GM19043 (cell line): ENCODE measurements around the gene NPHP1.
"Not testable (repeated sequence)": the region's sequence is repeated elsewhere in the genome, so short reads cannot be mapped to it uniquely, and the experiment has no call there.

ENCODE experiments used
- ATAC-seq: cut with Tn5 transposase; IDR thresholded peaks from one replicate; pipeline ENCODE4 v1.9.1; 2021; ENCODE audit warnings: low read depth; ENCODE audit not compliant: unreplicated experiment

Gene NPHP1

GRCh38 chr2:110105183-110105582, 99.6 kb downstream of the NPHP1 start:
- no peak for ATAC-seq

DNA sequence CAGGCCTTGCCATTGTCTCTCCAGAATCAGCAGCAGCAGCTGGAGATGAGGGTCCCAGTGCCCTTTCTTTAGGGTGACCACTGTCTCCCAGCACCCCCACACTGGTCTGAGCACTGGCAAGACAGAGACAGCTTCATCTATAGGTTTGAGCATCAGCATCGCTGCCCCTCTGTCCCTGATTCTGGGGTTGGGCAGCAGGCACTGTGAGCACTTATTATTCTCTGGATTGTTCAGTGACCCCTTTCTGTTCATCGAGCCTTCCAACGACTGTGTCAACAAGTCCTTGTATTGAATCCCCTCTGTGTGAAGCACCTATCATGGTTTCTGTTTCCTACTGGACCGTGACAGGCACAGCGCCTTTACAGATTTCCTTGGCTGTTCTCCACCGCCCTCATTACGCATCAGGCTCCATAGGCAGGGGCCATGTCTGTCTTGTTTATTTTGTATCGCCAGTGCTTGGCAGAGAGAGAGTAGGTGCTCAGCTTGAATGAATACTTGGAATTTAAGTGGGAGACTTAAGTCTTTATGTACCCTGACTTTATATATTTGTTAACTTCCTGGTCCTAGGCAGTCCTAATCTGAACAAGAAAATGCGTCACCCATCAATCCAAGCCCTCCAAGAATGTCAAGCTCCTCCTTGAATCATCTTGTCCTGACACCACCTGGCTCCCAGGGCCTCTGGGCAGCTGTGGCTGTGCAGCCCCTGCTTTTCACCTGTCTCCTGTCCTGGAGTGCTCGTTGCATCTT, 100.6 kb downstream of the NPHP1 start:
- ATAC-seq: no peak

GRCh38 chr2:110103061-110103961, 101.5 kb downstream of the NPHP1 start:
- no peak for ATAC-seq

GRCh38 chr2:110101901-110102803, 102.7 kb downstream of the NPHP1 start:
- ATAC-seq: no peak

- no peak for ATAC-seq
Measured at GRCh38 chr2:110101280-110101844, 103.5 kb downstream of the NPHP1 start.

GRCh38 chr2:110100880-110101279, 103.9 kb downstream of the NPHP1 start:
- ATAC-seq: not testable (repeated sequence)

- no peak for ATAC-seq
Measured at GRCh38 chr2:110100480-110100879, 104.3 kb downstream of the NPHP1 start.

- no peak for ATAC-seq
Measured at GRCh38 chr2:110099471-110100225, 105.2 kb downstream of the NPHP1 start.

GRCh38 chr2:110099038-110099425, 105.8 kb downstream of the NPHP1 start:
- ATAC-seq: no peak

GRCh38 chr2:110097506-110098220, 107.2 kb downstream of the NPHP1 start:
- ATAC-seq: no peak

DNA sequence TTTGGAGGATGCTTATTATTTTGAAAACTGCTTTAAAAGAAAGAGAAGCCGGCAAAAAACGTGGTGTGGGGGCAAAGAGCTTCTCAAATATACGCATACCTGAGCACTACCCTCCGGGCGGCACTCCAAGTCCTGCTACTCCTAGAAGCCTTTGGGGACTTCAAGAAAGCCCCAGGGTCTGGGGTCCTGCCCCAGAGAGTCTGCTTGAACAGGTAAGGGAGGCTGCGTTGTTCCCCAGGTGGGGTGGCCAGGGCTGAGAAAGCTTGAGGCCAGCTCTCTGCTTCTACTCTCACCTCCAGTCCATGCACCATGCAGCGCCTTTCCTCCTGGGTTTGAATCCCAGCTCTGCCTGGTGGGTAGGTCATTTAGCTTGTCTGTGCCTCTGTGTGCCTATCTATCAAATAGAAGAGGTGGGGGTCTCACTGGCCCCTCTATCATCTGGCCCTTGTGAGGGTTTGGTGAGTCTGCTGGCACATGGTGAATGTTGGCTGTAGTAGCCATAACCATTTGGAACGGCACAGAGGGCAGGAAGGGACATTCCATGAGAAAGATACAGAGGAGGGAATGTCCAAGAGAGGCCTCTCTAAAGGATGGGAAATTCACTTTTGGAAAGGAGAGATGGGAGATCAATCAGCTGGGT, 108.7 kb downstream of the NPHP1 start:
- no peak for ATAC-seq

DNA sequence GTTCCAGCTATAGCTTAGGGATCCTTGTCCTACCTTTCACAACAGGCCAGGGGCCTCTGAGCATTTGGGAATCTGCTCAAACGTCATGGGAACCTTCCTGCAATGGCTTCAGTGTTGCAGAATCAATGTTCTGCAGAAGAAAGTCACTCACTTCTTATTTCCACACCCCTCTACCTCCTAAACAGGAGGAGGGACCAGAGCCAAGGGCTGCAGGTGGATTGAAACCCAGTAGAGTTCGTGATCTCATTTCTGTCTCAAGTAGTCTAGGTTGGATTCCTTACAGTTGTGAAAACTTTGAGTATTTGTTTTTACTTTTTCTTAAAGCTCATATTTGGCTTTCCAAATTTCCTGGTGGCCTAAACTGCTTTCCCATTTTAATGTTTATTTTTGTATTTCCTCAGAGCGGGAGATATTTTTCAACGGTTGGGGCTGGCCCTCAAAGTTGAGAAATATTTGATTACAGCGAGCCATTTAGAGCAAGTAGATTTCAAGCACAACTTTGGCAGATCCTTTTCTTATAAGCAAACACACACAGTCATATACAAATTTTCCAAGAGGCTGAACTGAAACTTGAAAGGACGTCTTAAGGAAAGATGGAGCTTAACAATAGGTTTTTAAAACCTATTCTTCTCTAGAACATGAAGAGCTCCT, 109.8 kb downstream of the NPHP1 start:
- ATAC-seq: not testable (repeated sequence)

- not testable (repeated sequence) for ATAC-seq
Measured at GRCh38 chr2:110093924-110094323, 110.9 kb downstream of the NPHP1 start.

GRCh38 chr2:110090164-110090563, 114.6 kb downstream of the NPHP1 start:
- not testable (repeated sequence) for ATAC-seq

DNA sequence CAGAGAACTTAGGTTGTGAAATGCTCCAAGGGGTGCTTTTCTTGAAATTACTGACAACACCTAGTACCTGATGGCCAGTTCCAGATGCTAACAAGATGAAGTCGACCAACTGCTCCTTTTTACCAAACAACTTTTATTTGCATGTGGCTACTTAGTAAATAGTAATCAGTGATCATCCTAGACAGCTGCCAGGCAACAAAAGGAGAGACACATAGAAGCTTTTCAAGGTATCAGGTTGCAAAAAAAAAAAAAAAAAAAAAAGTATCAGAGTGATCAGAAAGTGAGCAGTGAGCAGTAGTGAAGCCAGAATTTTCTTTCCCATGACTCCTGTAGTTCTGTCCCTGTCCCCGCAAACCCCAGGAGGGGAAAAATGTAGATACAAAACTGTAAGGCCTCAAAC, 121.1 kb downstream of the NPHP1 start:
- not testable (repeated sequence) for ATAC-seq

GRCh38 chr2:110083162-110083561, 121.7 kb downstream of the NPHP1 start:
- ATAC-seq: not testable (repeated sequence)

GRCh38 chr2:110078104-110078503, 126.7 kb downstream of the NPHP1 start:
- not testable (repeated sequence) for ATAC-seq

- ATAC-seq: not testable (repeated sequence)
Measured at GRCh38 chr2:110075896-110076295, 128.9 kb downstream of the NPHP1 start.
